Kidney epithelial cell (primary cell): Measurements from ENCODE around the gene TNKS1BP1. TPM values are rescaled to one million over a fixed set of nuclear protein-coding genes. Genes with fewer than 3 reads are reported as not detected.
"Not testable (repeated sequence)": the region's sequence is repeated elsewhere in the genome, so short reads cannot be mapped to it uniquely, and the experiment has no call there.

Source experiments
- DNase-seq: peaks from one replicate; pipeline ENCODE4 v3.0.0-alpha.2; 2010; ENCODE audit warnings: low read depth
- H3K27me3 ChIP-seq: 2 replicates; pipeline ENCODE4 v1.6.0; 2011; ENCODE audit warnings: low read length; ENCODE audit not compliant: control insufficient read depth, insufficient read depth
- H3K36me3 ChIP-seq: 2 replicates; pipeline ENCODE4 v1.5.1; 2011; ENCODE audit warnings: low read length; ENCODE audit not compliant: control insufficient read depth, insufficient read depth
- H3K4me3 ChIP-seq: 2 replicates; pipeline ENCODE4 v1.5.1; 2011; ENCODE audit warnings: low read depth, mild to moderate bottlenecking, control low read depth, low read length
- CTCF ChIP-seq: IDR thresholded peaks from 2 replicates; pipeline ENCODE4 v1.5.1; 2011; ENCODE audit warnings: mild to moderate bottlenecking, moderate library complexity, low read length, control low read depth, inconsistent platforms; ENCODE audit not compliant: insufficient read depth, poor library complexity, severe bottlenecking
- total RNA-seq: library from RNA; depleted of rRNA; stranded (reverse); fragments of >200 nt; gene quantifications from 2 replicates; pipeline ENCODE4 v1.2.3, GENCODE V29; 2015

TNKS1BP1 gene
- total RNA-seq, 1 donor from 2014 or later: 93.2 TPM

GRCh38 chr11:57343825-57344224, 19.1 kb upstream of the TNKS1BP1 start:
- no peak for TF ChIP-seq CTCF
- H3K27me3 ChIP-seq: peaks cover 6% of the 10 kb centered on the region
- no peak overlapping the region for H3K4me3 ChIP-seq
- DNase-seq: no peak
- no peaks in the 10 kb centered on the region for H3K36me3 ChIP-seq

- peaks cover 6% of the 10 kb centered on the region for H3K27me3 ChIP-seq
- no peak overlapping the region for H3K4me3 ChIP-seq
- no peak for DNase-seq
- no peak for TF ChIP-seq CTCF
- no peaks in the 10 kb centered on the region for H3K36me3 ChIP-seq
These were observed 17.9 kb upstream of the TNKS1BP1 start for GRCh38 chr11:57342702-57343101.

- H3K36me3 ChIP-seq: no peaks in the 10 kb centered on the region
- H3K27me3 ChIP-seq: peaks cover 6% of the 10 kb centered on the region
- DNase-seq: no peak
- H3K4me3 ChIP-seq: no peak overlapping the region
- TF ChIP-seq CTCF: no peak
These were observed 16.6 kb upstream of the TNKS1BP1 start for GRCh38 chr11:57341250-57341808.

GRCh38 chr11:57340039-57340615, 15.4 kb upstream of the TNKS1BP1 start:
- TF ChIP-seq CTCF: peak; percentile 33
- no peaks in the 10 kb centered on the region for H3K36me3 ChIP-seq
- DNase-seq: no peak
- H3K4me3 ChIP-seq: no peak overlapping the region
- H3K27me3 ChIP-seq: peaks cover 6% of the 10 kb centered on the region

- H3K27me3 ChIP-seq: peaks cover 6% of the 10 kb centered on the region
- no peak for DNase-seq
- H3K36me3 ChIP-seq: no peaks in the 10 kb centered on the region
- no peak overlapping the region for H3K4me3 ChIP-seq
- TF ChIP-seq CTCF: no peak
These were observed 14.6 kb upstream of the TNKS1BP1 start for GRCh38 chr11:57339328-57339727.

- H3K36me3 ChIP-seq: no peaks in the 10 kb centered on the region
- H3K4me3 ChIP-seq: no peak within 1 kb of the TSS
- TF ChIP-seq CTCF: no peak
- peaks cover 6% of the 10 kb centered on the region for H3K27me3 ChIP-seq
- DNase-seq: no peak
These were observed 13.4 kb upstream of the TNKS1BP1 start, which contains the start of gene P2RX3 for GRCh38 chr11:57338142-57338541. P2RX3 (plus strand) TSS chr11:57338352; CDS start chr11:57338551, 199 bp downstream.

GRCh38 chr11:57336856-57337255, 12.1 kb upstream of the TNKS1BP1 start:
- H3K36me3 ChIP-seq, H3K27me3 ChIP-seq, H3K4me3 ChIP-seq, DNase-seq: not testable (repeated sequence)
